Activated CD4-positive, alpha-beta memory T cell treated with anti-CD3 and anti-CD28 coated beads for 36 hours (primary cell): ENCODE measurements around the gene EPG5. TPM values are rescaled to one million over a fixed set of nuclear protein-coding genes. Genes with fewer than 3 reads are reported as not detected.

Experiments
- CTCF ChIA-PET: fragments of 350-600 bp; sonication (Branson Sonifier 250); formaldehyde crosslinking; loops from one replicate; lab custom pipeline; 2021; ENCODE audit warnings: antibody characterized with exemption, inconsistent platforms; lab: Charles Lee
- POLR2A ChIA-PET: fragments of 350-600 bp; sonication (Branson Sonifier 250); formaldehyde crosslinking; loops from one replicate; lab custom pipeline; 2021; ENCODE audit warnings: antibody characterized with exemption; lab: Charles Lee
- DNase-seq: peaks from one replicate; pipeline ENCODE4 v3.0.0-alpha.2; 2020
- H3K27ac Mint-ChIP-seq: one replicate; pipeline ENCODE4 v1.8.0; 2021; ENCODE audit warnings: mixed read lengths
- H3K27me3 Mint-ChIP-seq: one replicate; pipeline ENCODE4 v1.8.0; 2021; ENCODE audit warnings: mixed read lengths
- H3K36me3 Mint-ChIP-seq: one replicate; pipeline ENCODE4 v1.8.0; 2021; ENCODE audit warnings: mixed read lengths
- H3K4me1 Mint-ChIP-seq: one replicate; pipeline ENCODE4 v1.8.0; 2021; ENCODE audit warnings: low read depth, mixed read lengths
- H3K4me3 Mint-ChIP-seq: one replicate; pipeline ENCODE4 v1.8.0; 2021; ENCODE audit warnings: mild to moderate bottlenecking, mixed read lengths
- H3K9me3 Mint-ChIP-seq: one replicate; pipeline ENCODE4 v1.8.0; 2021; ENCODE audit warnings: mixed read lengths
- intact Hi-C: fragments of 100-400 bp; cut with micrococcal nuclease; formaldehyde crosslinking; loops from one replicate; pipeline ENCODE4 v1.15.1; 2023
- total RNA-seq, 2 experiments: library from RNA; stranded (reverse); gene quantifications; one replicate each; pipeline ENCODE4 v1.2.3, GENCODE V29; 2021

Gene EPG5
- total RNA-seq, 2 experiments from 2014 or later = 18.8 to 21.4 TPM

DNA sequence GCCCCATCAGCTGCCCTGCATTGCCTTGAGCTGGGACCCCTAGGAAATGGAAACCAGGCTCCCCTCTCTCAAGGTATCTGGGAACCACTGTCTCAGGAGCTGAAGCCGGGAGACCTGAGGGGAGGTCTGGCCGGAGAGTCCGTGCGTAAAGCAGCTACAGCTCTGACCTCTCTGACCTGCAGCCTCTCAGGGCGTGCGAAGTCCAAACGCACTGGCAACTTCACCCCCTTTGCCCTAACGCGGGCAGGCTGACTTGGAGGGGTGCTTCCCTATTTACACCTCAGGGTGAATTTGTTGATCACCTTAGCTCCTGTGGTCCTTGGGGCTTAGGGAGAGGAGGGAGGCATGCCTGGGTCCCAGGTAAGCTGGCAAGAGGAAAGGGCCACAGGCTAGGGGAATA lies 124.1 kb downstream of the EPG5 start:
- Mint-ChIP-seq H3K4me1 (peaks cover 7% of the 10 kb centered on the region), H3K27me3 (peaks cover 14% of the 10 kb centered on the region), H3K9me3 (no peaks in the 10 kb centered on the region), H3K27ac (no peak overlapping the region), H3K4me3 (no peak overlapping the region), H3K36me3 (no peaks in the 10 kb centered on the region)
- DNase-seq = no peak
- intact Hi-C loops = no loop called here
- ChIA-PET CTCF (no interaction called here), POLR2A (no interaction called here)

DNA sequence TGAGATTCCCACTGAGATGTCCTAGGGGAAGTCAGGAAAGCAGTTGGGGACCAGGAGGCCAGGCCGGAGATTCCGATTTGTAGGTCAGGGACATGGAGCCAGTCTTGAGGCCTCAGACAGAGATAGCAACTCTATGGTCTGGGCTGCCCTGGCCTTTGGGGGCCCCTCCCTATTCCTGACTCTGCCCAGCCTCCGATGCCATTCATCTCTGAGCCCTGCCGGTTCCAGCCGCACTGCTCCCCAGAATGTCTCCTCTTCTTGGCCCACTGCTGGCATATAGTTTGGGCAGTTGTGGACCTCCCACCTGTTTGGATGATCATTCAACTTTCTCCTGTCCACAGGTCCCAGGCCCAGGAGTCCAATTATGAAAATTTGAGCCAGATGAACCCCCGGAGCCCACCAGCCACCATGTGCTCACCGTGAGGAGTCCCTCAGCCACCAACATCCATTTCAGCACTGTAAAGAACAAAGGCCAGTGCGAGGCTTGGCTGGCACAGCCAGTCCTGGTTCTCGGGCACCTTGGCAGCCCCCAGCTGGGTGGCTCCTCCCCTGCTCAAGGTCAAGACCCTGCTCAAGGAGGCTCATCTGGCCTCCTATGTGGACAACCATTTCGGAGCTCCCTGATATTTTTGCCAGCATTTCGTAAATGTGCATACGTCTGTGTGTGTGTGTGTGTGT lies 125.2 kb downstream of the EPG5 start:
- H3K27me3 Mint-ChIP-seq = peaks cover 17% of the 10 kb centered on the region
- no peak overlapping the region for H3K4me3 Mint-ChIP-seq
- H3K9me3 Mint-ChIP-seq = no peaks in the 10 kb centered on the region
- no peak overlapping the region for H3K27ac Mint-ChIP-seq
- CTCF ChIA-PET = no interaction called here
- POLR2A ChIA-PET = no interaction called here
- DNase-seq = no peak
- H3K4me1 Mint-ChIP-seq = peaks cover 8% of the 10 kb centered on the region
- H3K36me3 Mint-ChIP-seq = no peaks in the 10 kb centered on the region
- intact Hi-C loops = no loop called here

DNA sequence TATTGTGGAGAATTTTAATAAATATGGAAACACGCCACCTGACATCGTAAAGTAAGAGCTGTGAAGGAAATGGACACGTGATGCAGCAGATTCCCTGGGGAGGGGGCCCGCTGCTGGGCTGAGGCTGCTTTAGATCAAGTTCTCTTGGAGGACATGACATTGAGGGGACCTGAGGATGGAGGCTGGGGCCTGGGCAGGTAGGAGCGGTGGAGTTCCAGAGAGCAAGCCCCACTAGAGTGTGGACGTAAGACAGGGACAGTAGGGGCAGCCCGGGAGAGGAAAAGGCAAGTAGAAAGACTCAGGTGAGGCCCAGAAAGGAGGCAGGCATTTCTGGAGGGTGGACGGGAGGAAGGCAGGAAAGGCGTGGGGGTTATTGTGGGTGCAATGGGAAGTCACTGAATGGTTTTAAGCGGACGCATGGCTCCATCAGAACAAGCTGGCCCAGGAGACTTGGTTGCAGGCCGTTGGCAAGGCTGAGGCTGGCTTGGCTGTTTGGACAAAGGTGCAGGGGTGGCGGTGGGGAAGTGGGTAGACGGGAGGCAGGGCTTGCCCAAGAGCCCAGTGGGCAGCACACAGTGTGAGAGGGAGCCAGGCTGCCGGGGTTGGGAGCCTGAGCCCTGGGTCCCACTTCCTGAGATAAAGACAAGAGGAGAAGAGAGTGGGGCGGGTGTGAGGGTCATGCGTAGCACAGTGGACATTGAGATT lies 125.9 kb downstream of the EPG5 start:
- intact Hi-C loops = no loop called here
- no peaks in the 10 kb centered on the region for H3K36me3 Mint-ChIP-seq
- H3K9me3 Mint-ChIP-seq = no peaks in the 10 kb centered on the region
- no peak overlapping the region for H3K4me3 Mint-ChIP-seq
- peaks cover 24% of the 10 kb centered on the region for H3K27me3 Mint-ChIP-seq
- DNase-seq = no peak
- peaks cover 8% of the 10 kb centered on the region for H3K4me1 Mint-ChIP-seq
- ChIA-PET CTCF (interaction anchor here (1.0 kb wide), 1 partner anchor 10 kb away, joined by 3 read pairs; no protein-coding TSS in a partner anchor), POLR2A (no interaction called here)
- H3K27ac Mint-ChIP-seq = no peak overlapping the region

DNA sequence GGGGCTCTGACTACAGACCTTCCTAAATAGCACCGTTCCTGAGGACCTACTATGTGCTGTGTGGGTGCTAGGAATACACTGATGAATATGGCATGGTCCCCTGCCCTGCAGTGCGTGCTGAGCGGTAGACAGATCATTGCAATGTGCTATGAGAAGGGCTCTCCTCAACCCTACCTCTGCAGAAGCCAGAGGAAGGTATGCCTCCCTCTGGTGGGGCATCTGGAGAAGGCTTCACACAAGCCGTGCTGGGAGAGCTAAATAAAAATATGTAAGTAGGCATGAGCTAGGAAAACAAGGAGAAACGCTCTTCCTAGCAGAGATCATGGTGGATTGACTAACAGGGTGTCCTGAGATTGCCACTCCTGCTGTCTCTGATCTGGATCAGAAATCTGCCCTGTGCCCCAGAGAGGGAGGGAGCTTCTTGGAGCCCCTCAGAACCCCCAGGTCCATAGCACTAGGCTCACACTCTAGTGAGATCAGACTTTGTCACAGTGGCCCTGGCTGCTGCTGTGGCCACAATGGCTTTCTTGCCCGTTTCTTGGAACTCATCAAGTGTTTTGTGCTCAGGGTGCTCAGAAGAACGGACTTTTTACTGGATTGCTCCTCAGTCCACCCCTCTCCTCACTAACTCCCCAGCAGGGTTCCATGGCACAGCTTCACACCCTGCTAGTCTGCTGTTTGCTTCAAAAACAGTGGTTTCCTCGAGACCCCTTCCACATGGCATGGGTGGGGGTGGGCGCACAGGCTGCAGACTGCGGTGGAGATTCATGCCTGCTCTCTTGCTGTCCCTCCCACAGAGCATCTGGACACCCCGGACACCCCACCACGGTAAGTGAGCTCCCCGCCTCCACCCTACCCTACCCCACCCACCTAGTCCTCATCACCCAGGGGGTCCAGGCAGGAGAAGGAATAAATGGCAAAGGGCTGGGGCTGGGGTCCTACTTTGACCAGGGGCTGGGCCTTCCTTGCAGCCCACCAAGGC lies 127.4 kb downstream of the EPG5 start:
- ChIA-PET CTCF (interaction anchor here (0.7 to 1.8 kb wide), 4 partner anchors 40 to 174 kb away, joined by 3 to 20 read pairs (median 6); partner anchors contain the start of gene SLC14A1), POLR2A (no interaction called here)
- H3K9me3 Mint-ChIP-seq = no peaks in the 10 kb centered on the region
- H3K4me3 Mint-ChIP-seq = no peak overlapping the region
- no peaks in the 10 kb centered on the region for H3K36me3 Mint-ChIP-seq
- peaks cover 7% of the 10 kb centered on the region for H3K4me1 Mint-ChIP-seq
- intact Hi-C loops = loop anchor here (2.0 to 5.0 kb wide), 4 partner anchors 35 to 175 kb away; partner anchors contain the start of gene SLC14A1
- DNase-seq = peak; percentile 48
- no peak overlapping the region for H3K27ac Mint-ChIP-seq
- H3K27me3 Mint-ChIP-seq = peaks cover 29% of the 10 kb centered on the region

DNA sequence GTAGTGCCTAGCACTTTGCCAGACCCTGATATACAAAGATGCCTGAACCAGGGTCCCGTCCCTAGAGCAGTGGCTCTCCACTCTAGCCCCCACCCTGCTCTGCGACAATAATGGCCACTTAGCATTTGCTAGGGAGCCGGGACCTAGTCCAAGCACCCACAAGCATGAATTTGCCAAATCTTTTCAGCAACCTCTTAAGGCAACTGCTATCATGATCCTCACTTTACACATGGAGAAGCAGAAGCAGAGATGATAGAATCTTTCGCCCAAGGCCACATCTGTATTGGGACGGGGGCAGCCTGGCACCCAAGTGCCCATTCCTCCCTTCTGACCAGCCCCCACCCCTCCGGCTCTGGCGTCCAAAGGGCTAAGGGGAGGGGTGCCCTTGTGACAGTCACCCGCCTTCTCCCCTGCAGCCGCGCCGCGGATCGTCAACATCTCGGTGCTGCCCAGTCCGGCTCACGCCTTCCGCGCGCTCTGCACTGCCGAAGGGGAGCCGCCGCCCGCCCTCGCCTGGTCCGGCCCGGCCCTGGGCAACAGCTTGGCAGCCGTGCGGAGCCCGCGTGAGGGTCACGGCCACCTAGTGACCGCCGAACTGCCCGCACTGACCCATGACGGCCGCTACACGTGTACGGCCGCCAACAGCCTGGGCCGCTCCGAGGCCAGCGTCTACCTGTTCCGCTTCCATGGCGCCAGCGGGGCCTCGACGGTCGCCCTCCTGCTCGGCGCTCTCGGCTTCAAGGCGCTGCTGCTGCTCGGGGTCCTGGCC lies 128.6 kb downstream of the EPG5 start:
- H3K9me3 Mint-ChIP-seq = no peaks in the 10 kb centered on the region

DNA sequence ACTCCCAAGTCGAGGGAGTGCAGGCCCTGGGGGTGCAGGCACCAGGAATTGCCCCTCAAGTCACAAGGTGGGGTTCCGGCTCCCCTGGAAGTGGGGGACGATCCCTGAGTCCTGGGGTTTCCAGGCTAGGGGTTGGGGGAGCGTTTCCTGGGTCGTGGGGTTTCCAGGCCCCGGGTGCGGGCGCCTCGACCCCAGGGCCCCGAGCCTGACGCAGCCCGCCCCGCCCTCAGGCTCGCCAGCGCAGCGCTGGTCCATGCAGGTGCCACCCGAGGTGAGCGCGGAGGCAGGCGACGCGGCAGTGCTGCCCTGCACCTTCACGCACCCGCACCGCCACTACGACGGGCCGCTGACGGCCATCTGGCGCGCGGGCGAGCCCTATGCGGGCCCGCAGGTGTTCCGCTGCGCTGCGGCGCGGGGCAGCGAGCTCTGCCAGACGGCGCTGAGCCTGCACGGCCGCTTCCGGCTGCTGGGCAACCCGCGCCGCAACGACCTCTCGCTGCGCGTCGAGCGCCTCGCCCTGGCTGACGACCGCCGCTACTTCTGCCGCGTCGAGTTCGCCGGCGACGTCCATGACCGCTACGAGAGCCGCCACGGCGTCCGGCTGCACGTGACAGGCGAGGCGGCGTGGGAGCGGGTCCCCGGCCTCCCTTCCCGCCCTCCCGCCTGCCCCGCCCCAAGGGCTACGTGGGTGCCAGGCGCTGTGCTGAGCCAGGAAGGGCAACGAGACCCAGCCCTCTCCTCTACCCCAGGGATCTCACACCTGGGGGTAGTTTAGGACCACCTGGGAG lies 129.7 kb downstream of the EPG5 start:
- intact Hi-C loops = loop anchor here (2.0 to 5.0 kb wide), 4 partner anchors 37 to 173 kb away; partner anchors contain the start of gene SLC14A1
- Mint-ChIP-seq H3K4me3 (no peak overlapping the region), H3K4me1 (peaks cover 7% of the 10 kb centered on the region), H3K36me3 (no peaks in the 10 kb centered on the region), H3K27ac (no peak overlapping the region), H3K9me3 (no peaks in the 10 kb centered on the region), H3K27me3 (peaks cover 29% of the 10 kb centered on the region)
- ChIA-PET CTCF (interaction anchor here (1.4 kb wide), 1 partner anchor 113 kb away, joined by 3 read pairs; no protein-coding TSS in a partner anchor), POLR2A (no interaction called here)
- DNase-seq = peak; percentile 71

More for the DNA sequence above, 128.6 kb downstream of the EPG5 start:
- DNase-seq = no peak
- intact Hi-C loops = loop anchor here (2.0 to 5.0 kb wide), 4 partner anchors 36 to 174 kb away; partner anchors contain the start of gene SLC14A1
- CTCF ChIA-PET = interaction anchor here (1.4 to 1.8 kb wide), 3 partner anchors 41 to 114 kb away, joined by 3 to 7 read pairs (median 6); partner anchors contain the start of gene SLC14A1
- Mint-ChIP-seq H3K4me1 (peaks cover 7% of the 10 kb centered on the region), H3K36me3 (no peaks in the 10 kb centered on the region), H3K27ac (no peak overlapping the region), H3K27me3 (peaks cover 29% of the 10 kb centered on the region), H3K4me3 (no peak overlapping the region)
- POLR2A ChIA-PET = no interaction called here

DNA sequence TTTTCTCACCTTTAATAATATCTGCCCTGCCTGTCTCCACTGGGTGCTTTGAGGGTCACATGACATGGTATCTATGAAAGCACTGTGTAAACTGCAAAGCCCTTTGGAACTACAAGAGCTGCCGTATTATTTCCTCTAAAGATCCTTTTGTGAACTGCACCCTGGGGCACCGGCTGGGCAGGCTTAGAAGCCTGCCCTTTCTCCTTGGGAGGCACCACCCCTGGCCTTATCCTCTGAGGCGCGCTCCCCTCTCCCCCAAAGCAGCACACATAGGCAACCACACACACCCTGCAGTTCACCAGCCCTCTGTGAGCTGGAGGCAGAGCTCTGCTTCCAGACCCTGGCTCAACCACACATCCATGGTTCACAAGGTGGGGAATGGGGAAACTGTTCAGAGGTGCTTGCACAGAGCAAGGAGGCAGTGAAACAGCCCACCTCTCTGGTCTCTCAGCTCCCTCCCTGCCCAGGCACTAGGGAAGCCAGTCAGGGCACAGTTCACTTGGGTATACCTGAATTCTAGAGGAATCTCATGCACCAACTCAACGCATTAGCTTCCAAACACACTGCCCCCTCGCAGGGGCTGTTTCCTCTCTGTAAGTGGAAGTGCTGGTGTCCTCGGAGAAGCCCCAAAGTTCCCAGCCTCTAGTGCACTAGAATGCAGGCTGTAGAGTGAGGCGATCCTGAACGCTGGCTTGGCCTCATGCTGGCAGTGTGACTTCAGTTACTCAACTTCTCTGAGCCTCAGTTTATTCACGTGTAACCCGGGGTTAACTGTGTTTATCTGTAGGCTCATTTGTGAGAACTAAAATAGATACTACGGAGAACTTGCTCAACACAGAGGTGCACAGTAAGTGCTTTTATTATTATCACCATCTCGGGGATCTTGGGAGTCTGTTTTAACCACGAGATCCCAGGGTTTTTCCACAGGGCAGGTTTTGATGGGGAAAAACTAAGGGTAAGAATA lies 130.6 kb downstream of the EPG5 start:
- no peak overlapping the region for H3K27ac Mint-ChIP-seq
- no peaks in the 10 kb centered on the region for H3K9me3 Mint-ChIP-seq
- POLR2A ChIA-PET = no interaction called here
- peaks cover 7% of the 10 kb centered on the region for H3K4me1 Mint-ChIP-seq
- no peaks in the 10 kb centered on the region for H3K36me3 Mint-ChIP-seq
- no peak for DNase-seq
- H3K4me3 Mint-ChIP-seq = no peak overlapping the region
- CTCF ChIA-PET = no interaction called here
- intact Hi-C loops = loop anchor here (5.0 kb wide), 2 partner anchors 59 to 114 kb away; partner anchors contain the start of gene SLC14A1
- peaks cover 31% of the 10 kb centered on the region for H3K27me3 Mint-ChIP-seq

DNA sequence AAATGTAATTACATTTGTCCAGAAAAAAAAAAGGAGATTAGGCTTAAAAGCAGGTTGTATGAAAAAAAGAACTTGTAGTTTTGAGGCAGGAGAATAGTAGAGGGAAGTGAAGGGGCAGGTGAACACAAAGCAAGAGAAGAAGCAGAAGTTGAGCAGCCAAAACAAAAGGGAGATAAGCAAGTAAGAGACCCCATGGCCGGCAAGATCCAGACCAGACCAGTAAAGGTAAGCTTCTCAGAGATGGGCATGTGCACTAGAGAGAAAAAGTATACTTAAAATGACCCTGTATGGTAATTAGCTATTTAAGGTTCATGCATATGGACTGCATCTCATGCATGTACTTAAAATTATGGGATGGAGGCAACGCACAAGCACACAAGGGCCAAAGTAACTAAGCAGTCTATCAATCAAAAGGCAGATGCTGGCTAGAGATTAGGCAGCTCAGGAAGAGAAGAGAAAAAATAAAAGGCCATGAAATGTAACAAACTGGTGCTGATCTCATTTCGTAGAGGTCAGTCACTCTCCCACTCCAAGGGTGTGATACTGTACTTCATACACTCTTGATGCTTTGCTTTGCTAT lies 132.0 kb downstream of the EPG5 start:
- Mint-ChIP-seq H3K4me1 (peaks cover 7% of the 10 kb centered on the region), H3K4me3 (no peak overlapping the region), H3K36me3 (no peaks in the 10 kb centered on the region), H3K27me3 (peaks cover 31% of the 10 kb centered on the region), H3K27ac (no peak overlapping the region), H3K9me3 (no peaks in the 10 kb centered on the region)
- DNase-seq = no peak
- intact Hi-C loops = loop anchor here (5.0 kb wide), 2 partner anchors 58 to 113 kb away; partner anchors contain the start of gene SLC14A1
- ChIA-PET POLR2A (no interaction called here), CTCF (interaction anchor here (1.2 to 1.5 kb wide), 3 partner anchors 143 to 214 kb away, joined by 3 to 5 read pairs (median 4); no protein-coding TSS in a partner anchor)

DNA sequence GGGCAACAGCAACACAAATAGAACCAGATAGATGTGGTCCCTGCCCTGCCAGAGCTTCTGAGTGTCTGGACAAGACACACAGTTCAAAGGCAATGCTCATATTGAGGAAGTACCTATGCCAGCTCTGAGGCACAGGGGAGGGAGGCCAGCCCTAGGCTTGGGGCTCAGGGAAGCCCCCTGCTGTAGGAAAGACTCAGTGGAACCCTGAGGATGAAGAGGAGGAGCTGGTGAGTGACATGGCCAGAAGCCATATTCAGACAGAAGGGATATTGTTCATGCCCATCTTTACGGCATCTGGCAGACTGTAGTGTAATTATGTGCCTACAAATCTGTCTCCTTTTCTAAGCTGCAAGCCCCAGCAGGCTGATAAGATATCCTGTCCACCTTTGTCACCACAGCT lies 132.8 kb downstream of the EPG5 start:
- H3K4me1 Mint-ChIP-seq = peaks cover 7% of the 10 kb centered on the region
- ChIA-PET CTCF (interaction anchor here (1.3 to 1.5 kb wide), 2 partner anchors 170 to 213 kb away, joined by 4 to 5 read pairs; no protein-coding TSS in a partner anchor), POLR2A (no interaction called here)
- H3K36me3 Mint-ChIP-seq = no peaks in the 10 kb centered on the region
- intact Hi-C loops = no loop called here
- no peaks in the 10 kb centered on the region for H3K9me3 Mint-ChIP-seq
- H3K27ac Mint-ChIP-seq = no peak overlapping the region
- peaks cover 28% of the 10 kb centered on the region for H3K27me3 Mint-ChIP-seq
- no peak overlapping the region for H3K4me3 Mint-ChIP-seq
- DNase-seq = no peak
